ENCODE results near the gene COL27A1. TPM values are rescaled to one million over a fixed set of nuclear protein-coding genes. Genes with fewer than 3 reads are reported as not detected.

The COL27A1 gene
- total RNA-seq, 2 experiments from 2014 or later, result 8.9 to 9.1 TPM

DNA sequence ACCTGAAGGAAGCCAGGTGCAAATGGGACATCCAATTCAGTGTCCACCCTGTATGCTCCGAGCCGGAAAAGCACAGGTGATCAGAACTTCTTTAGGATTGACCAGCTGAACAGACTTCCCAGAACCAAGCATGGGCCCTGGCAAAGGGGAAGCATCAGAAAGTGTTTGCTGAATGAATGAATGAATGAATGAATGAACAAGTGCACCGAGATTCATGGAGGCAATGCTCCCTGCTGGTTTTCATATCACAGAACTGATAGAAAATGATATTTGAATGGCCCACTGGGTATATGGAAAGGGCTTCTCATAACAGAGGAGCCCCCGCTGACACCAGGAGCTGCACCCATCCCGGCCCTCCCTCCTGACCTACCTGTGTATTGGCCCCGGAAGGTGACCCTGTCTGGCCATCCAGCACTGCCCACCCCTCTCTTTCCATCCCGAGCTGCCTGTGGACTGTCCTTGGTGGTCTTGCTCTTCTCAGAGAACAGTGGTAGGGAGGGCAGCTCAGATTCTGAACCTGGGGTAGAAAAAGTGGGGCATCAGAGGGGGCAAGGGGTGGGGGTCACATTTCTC lies 190.2 kb downstream of the COL27A1 start:
- ChIA-PET POLR2A (no interaction called here), CTCF (interaction anchor here (0.7 to 1.1 kb wide), 2 partner anchors 40 to 54 kb away, joined by 3 to 6 read pairs; no protein-coding TSS in a partner anchor)
- DNase-seq (no peak), ATAC-seq (no peak)
- no peaks in the 10 kb centered on the region for H3K9me3 Mint-ChIP-seq (ENCODE audit: low read depth)
- no peak overlapping the region for H3K27ac Mint-ChIP-seq
- no peak overlapping the region for H3K4me3 Mint-ChIP-seq
- H3K27me3 Mint-ChIP-seq, result no peaks in the 10 kb centered on the region
- peaks cover 90% of the 10 kb centered on the region for H3K36me3 Mint-ChIP-seq (ENCODE audit: low read depth)
- intact Hi-C loops (cut with DNase I, micrococcal nuclease), result loop anchor here in 1 of 2 experiments (10.0 kb wide), 1 partner anchor 159 kb away; the partner anchor contains the start of gene WHRN
- peaks cover 38% of the 10 kb centered on the region for H3K4me1 Mint-ChIP-seq

DNA sequence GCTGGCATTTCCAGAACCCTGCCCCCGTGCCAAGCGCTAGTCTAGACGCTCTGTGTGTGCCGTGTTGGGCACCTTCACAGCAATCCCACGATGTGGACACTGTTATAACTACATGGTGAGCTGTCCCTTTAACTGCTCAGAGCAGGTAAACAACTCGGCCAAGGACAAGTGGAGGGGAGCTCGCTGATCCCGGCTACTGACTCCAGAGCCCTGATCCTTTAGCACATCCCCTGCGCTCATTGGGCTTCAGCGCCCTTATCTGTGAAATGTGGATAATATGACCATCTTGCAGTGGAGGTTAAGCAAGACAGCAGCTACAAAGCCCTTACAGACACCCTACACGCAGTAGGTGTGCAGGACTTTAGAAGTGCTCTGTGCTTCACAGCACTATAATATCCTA lies 190.8 kb downstream of the COL27A1 start:
- Mint-ChIP-seq H3K27ac (peak overlapping the region; percentile 22), H3K4me1 (peaks cover 44% of the 10 kb centered on the region), H3K27me3 (no peaks in the 10 kb centered on the region), H3K4me3 (no peak overlapping the region), H3K36me3 (ENCODE audit: low read depth) (peaks cover 91% of the 10 kb centered on the region), H3K9me3 (ENCODE audit: low read depth) (no peaks in the 10 kb centered on the region)
- POLR2A ChIA-PET, result no interaction called here
- intact Hi-C loops (cut with DNase I, micrococcal nuclease), result loop anchor here in 1 of 2 experiments (10.0 kb wide), 1 partner anchor 159 kb away; the partner anchor contains the start of gene WHRN
- DNase-seq (no peak), ATAC-seq (no peak)
- CTCF ChIA-PET, result interaction anchor here (0.7 to 1.1 kb wide), 2 partner anchors 39 to 55 kb away, joined by 3 to 6 read pairs; no protein-coding TSS in a partner anchor

DNA sequence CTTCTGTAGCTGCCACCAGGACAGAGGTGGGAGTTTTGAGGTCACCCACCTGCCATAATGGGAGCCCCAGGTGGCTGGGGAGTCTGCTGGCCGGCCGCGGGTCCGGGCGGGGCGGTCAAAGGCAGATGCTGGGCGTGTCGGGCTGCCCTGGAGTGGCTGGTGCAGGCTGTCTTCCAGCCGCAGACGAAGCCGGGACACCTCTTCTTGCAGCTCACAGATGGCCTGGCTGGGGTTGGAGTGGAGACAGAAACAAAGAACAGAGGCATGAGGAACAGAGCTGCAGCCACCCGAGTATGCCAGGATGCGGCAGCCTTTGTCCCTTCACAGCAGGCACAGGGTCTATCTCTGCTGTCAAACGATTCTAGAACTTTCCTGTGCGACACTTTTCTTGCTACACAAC lies 192.3 kb downstream of the COL27A1 start:
- DNase-seq, result no peak
- Mint-ChIP-seq H3K9me3 (ENCODE audit: low read depth) (no peaks in the 10 kb centered on the region), H3K4me1 (peaks cover 56% of the 10 kb centered on the region), H3K4me3 (no peak overlapping the region), H3K27ac (peak overlapping the region; percentile 97), H3K36me3 (ENCODE audit: low read depth) (peaks cover 88% of the 10 kb centered on the region), H3K27me3 (no peaks in the 10 kb centered on the region)
- no peak for ATAC-seq
- POLR2A ChIA-PET, result interaction anchor here (0.9 kb wide), 1 partner anchor 16 kb away, joined by 3 read pairs; no protein-coding TSS in a partner anchor
- CTCF ChIA-PET, result interaction anchor here (0.9 to 1.5 kb wide), 2 partner anchors 8 to 93 kb away, joined by 3 read pairs; no protein-coding TSS in a partner anchor
- intact Hi-C loops (cut with DNase I, micrococcal nuclease), result loop anchor here (2.0 to 10.0 kb wide), 3 partner anchors 27 to 245 kb away; partner anchors contain the start of gene WHRN (in 1 of the 2)

DNA sequence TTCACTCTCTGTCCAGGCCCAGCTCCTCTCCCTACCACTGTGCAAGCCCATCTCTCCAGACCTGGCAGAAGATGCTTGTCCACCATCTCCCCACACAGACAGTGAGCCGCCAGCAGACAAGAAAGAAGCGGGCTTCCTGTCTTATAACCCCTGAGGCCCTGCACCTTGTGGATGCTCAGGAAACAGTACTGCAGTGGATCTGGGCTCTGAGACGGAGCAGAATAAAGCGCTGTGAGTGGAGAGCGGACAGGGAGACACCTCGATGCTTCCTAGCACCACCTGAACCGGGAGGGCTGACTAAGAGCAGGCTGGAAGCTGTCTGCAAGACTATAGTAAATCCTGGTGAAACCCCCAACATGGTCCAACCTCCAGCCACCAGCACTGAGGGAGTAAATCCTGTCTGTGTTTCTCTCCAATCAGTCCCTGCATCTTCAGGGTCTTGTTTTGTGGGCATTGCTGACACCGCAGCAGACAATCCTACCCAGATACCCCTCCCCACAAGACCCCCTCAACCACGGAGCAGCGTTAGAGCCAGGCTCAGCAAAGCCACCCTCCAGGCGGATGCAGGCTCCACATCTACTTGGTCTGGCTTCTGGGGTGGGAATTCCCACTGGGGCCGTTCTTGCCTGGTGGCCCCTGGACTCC lies 193.0 kb downstream of the COL27A1 start:
- peaks cover 87% of the 10 kb centered on the region for H3K36me3 Mint-ChIP-seq (ENCODE audit: low read depth)
- POLR2A ChIA-PET, result interaction anchor here (0.9 to 2.1 kb wide), 4 partner anchors 15 to 39 kb away, joined by 3 to 16 read pairs (median 6); partner anchors contain the start of gene AKNA
- H3K9me3 Mint-ChIP-seq (ENCODE audit: low read depth), result no peaks in the 10 kb centered on the region
- intact Hi-C loops (cut with DNase I, micrococcal nuclease), result loop anchor here (2.0 to 10.0 kb wide), 3 partner anchors 28 to 244 kb away; partner anchors contain the start of gene WHRN (in 1 of the 2)
- peak overlapping the region; percentile 47 for H3K4me3 Mint-ChIP-seq
- peaks cover 61% of the 10 kb centered on the region for H3K4me1 Mint-ChIP-seq
- H3K27ac Mint-ChIP-seq, result peak overlapping the region; percentile 97
- CTCF ChIA-PET, result interaction anchor here (0.9 to 1.6 kb wide), 5 partner anchors 9 to 92 kb away, joined by 3 to 13 read pairs (median 5); no protein-coding TSS in a partner anchor
- DNase-seq (no peak), ATAC-seq (no peak)
- H3K27me3 Mint-ChIP-seq, result no peaks in the 10 kb centered on the region

DNA sequence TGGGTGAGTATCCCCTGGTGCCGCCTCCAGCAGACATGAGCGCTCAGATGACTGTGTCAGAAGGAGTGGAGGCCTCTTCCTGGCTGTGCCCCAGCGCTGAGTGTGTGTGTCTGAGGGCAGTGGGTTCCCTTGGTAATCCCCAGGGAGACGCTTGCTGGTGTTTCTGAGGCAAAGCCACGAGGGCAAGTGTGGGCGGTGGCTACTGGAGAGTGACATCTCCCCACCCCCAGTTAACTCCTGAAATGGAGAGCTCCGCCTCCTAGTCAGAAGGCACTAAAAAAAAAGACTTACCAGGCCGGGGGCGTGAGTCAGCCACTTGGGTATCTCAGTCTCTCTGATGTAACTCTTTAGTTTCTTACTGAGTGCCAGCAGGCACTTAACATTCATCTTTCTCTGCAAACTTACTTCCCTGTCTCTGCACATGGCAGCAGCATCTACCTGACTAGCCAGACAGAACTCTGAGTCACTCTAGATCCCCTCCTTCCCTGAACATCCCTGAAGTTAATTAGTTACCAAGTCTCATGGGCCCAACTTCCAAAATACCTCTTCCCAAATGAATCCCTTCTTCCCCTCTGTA lies 193.7 kb downstream of the COL27A1 start:
- CTCF ChIA-PET, result interaction anchor here (0.7 to 1.6 kb wide), 7 partner anchors 30 to 91 kb away, joined by 3 to 13 read pairs (median 5); partner anchors contain the start of gene AKNA
- Mint-ChIP-seq H3K27me3 (no peaks in the 10 kb centered on the region), H3K4me1 (peaks cover 65% of the 10 kb centered on the region)

DNA sequence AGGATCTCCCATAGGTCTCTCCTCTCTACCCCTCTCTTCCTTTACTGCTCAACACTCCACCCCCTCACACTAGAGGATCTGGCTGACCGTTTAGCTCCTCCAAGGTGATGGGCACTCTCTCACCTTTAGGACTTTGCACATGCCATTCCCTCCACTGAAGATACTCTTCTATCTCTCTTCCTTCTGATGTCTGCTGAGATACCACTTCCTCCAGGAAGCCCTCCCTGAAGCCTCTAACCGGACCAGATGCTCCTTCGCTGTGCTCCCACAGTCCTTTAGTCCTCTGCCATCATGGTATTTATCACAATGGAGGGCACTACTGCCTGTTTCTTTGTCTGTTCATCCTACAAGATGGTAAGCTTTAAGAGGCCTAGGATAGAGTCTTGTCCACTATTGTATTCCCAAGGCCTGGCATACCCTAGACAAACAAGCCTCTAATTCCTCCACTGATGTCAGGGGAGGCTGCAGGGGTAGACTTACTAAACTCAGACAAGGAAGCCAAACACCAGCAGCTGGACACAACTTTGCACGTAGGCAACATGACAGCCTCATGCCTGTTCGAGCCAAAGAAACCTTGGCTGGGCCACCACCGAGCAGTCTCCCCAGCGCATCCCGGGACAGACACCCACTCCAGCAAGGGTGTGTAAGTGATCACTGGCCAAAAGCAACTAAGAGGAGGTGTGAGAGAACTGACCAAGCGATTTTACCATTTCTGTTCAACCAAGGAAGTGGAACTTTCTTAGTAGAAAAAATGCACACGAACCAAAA lies 194.6 kb downstream of the COL27A1 start:
- DNase-seq (no peak), ATAC-seq (no peak)
- ChIA-PET CTCF (interaction anchor here (1.3 to 1.6 kb wide), 3 partner anchors 14 to 38 kb away, joined by 3 to 6 read pairs (median 5); partner anchors contain the start of gene AKNA), POLR2A (interaction anchor here (0.6 to 2.1 kb wide), 3 partner anchors 14 to 36 kb away, joined by 3 to 16 read pairs (median 8); no protein-coding TSS in a partner anchor)
- intact Hi-C loops (cut with DNase I, micrococcal nuclease), result loop anchor here (1.0 to 10.0 kb wide), 7 partner anchors 13 to 243 kb away; partner anchors contain the start of gene WHRN (in 1 of the 2)
- H3K27me3 Mint-ChIP-seq, result no peaks in the 10 kb centered on the region
- H3K36me3 Mint-ChIP-seq (ENCODE audit: low read depth), result peaks cover 78% of the 10 kb centered on the region
- no peaks in the 10 kb centered on the region for H3K9me3 Mint-ChIP-seq (ENCODE audit: low read depth)
- H3K4me1 Mint-ChIP-seq, result peaks cover 67% of the 10 kb centered on the region
- H3K27ac Mint-ChIP-seq, result peak overlapping the region; percentile 97
- H3K4me3 Mint-ChIP-seq, result peak overlapping the region; percentile 11

More for the DNA sequence above, 193.7 kb downstream of the COL27A1 start:
- peaks cover 84% of the 10 kb centered on the region for H3K36me3 Mint-ChIP-seq (ENCODE audit: low read depth)
- H3K27ac Mint-ChIP-seq, result peak overlapping the region; percentile 97
- H3K9me3 Mint-ChIP-seq (ENCODE audit: low read depth), result no peaks in the 10 kb centered on the region
- peak overlapping the region; percentile 47 for H3K4me3 Mint-ChIP-seq
- peak; percentile 88 for ATAC-seq
- POLR2A ChIA-PET, result interaction anchor here (0.6 to 2.1 kb wide), 4 partner anchors 15 to 39 kb away, joined by 3 to 16 read pairs (median 6); partner anchors contain the start of gene AKNA
- intact Hi-C loops (cut with DNase I, micrococcal nuclease), result loop anchor here (1.0 to 10.0 kb wide), 7 partner anchors 14 to 244 kb away; partner anchors contain the start of gene WHRN (in 1 of the 2)
- peak; percentile 97 for DNase-seq

DNA sequence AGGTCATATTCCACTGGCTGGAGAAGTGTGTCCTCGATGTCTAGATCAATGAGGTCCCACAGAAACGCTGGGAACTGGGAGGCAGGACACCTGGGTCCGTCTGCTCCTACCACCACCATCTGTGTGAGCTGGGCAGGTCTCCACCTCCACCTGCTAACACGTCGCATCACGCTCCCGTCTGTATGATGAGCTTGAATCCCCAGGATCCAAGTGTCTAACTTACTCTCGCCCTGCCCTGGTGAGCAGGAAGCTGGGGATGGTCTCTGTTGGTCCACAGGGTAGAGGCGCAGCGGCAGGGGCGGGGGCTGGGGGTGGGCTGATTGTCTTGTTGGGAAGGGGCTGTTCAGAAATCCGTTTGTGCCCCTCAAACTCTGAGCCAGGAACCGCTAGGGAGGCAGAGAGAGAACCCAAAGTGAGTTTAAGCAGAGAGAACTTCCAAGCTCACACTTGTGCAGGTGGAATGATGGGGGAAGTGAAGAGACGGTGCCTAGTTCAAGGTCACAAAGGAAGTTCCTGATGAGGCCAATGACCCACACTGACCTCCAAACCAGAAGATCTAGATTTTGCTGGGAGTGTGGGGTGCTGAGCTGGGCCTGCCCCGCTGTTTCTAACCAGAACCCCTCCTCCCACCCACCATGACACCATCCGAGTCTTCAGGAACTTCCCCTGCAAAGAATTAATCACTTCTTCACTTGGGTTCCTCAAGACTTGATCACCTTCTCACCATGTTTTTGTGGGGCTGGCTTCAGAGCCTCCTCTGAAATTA lies 195.5 kb downstream of the COL27A1 start:
- Mint-ChIP-seq H3K4me1 (peaks cover 67% of the 10 kb centered on the region), H3K36me3 (ENCODE audit: low read depth) (peaks cover 71% of the 10 kb centered on the region), H3K4me3 (no peak overlapping the region), H3K9me3 (ENCODE audit: low read depth) (no peaks in the 10 kb centered on the region), H3K27ac (peak overlapping the region; percentile 97), H3K27me3 (no peaks in the 10 kb centered on the region)
- intact Hi-C loops (cut with DNase I, micrococcal nuclease), result no loop called here
- ChIA-PET CTCF (interaction anchor here (0.6 to 1.7 kb wide), 4 partner anchors 12 to 262 kb away, joined by 3 to 5 read pairs (median 4); no protein-coding TSS in a partner anchor), POLR2A (no interaction called here)
- ATAC-seq (no peak), DNase-seq (peak; percentile 52)

DNA sequence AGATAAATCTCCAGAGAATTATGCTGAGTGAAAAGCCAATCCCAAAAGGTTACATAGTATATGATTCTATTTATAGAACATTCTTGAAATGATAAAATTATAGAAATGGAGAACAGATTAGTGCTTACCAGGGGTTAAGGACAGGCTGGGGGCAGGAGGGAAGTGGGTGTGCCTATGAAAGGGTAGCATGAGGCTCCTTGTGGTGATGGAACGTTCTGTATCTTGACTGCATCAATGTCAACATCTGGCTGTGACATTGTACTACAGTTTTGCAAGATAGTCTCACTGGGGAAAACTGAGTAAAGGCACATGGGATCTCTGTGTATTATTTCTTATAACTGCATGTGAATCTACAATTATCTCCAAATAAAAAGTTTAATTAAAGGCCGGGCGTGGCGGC lies 196.6 kb downstream of the COL27A1 start:
- Mint-ChIP-seq H3K27me3 (no peaks in the 10 kb centered on the region), H3K36me3 (ENCODE audit: low read depth) (peaks cover 69% of the 10 kb centered on the region), H3K4me1 (peaks cover 62% of the 10 kb centered on the region), H3K27ac (peak overlapping the region; percentile 82), H3K4me3 (no peak overlapping the region), H3K9me3 (ENCODE audit: low read depth) (no peaks in the 10 kb centered on the region)
- CTCF ChIA-PET, result interaction anchor here (1.7 to 3.5 kb wide), 2 partner anchors 11 to 13 kb away, joined by 4 to 12 read pairs; no protein-coding TSS in a partner anchor
- no peak for ATAC-seq
- intact Hi-C loops (cut with DNase I, micrococcal nuclease), result no loop called here
- POLR2A ChIA-PET, result interaction anchor here (0.6 to 1.1 kb wide), 5 partner anchors 12 to 211 kb away, joined by 3 to 5 read pairs (median 4); no protein-coding TSS in a partner anchor
- DNase-seq, result no peak

DNA sequence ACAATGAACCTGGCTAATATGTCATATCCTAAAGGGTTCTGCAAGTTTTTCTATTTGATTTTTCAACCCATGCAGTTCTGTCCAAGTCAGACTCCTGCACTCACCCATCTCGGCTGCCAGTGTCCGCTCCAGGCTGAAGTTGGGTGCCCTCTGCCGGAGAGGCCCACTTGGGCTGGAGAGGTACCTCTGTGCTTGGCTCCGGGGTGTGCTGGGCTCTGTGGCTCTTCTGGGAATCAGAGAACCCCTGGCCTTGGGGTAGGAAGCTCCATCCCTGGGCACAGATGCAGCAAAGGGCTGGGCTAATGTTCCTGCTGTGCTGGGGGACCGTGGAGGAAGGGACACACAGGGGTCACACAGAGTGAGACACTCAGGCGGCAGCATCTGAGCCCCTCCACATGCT lies 200.5 kb downstream of the COL27A1 start:
- POLR2A ChIA-PET, result interaction anchor here (1.6 kb wide), 1 partner anchor 30 kb away, joined by 5 read pairs; no protein-coding TSS in a partner anchor
- DNase-seq, result no peak
- peaks cover 73% of the 10 kb centered on the region for H3K36me3 Mint-ChIP-seq (ENCODE audit: low read depth)
- H3K4me1 Mint-ChIP-seq, result peaks cover 48% of the 10 kb centered on the region
- no peaks in the 10 kb centered on the region for H3K27me3 Mint-ChIP-seq
- CTCF ChIA-PET, result interaction anchor here (1.0 to 1.1 kb wide), 4 partner anchors 26 to 49 kb away, joined by 3 to 7 read pairs (median 4); partner anchors contain the start of gene AKNA
- intact Hi-C loops (cut with DNase I, micrococcal nuclease), result no loop called here
- ATAC-seq, result no peak
- no peak overlapping the region for H3K27ac Mint-ChIP-seq
- no peak overlapping the region for H3K4me3 Mint-ChIP-seq
- H3K9me3 Mint-ChIP-seq (ENCODE audit: low read depth), result no peaks in the 10 kb centered on the region
